ENCODE measurements around the gene ZNF793.

ZNF793 gene

GRCh38 chr19:37506387-37507166, at the start of gene ZNF793:
Gene ZNF793, plus strand, starts transcription at chr19:37506939. Its CDS starts 16,501 bp downstream, at chr19:37523440.
- no peak for DNase-seq (ENCODE audit: low read depth)

- no peak for DNase-seq (ENCODE audit: low read depth)
Measured at GRCh38 chr19:37466277-37466797, 40.4 kb upstream of the ZNF793 start.

- DNase-seq (ENCODE audit: low read depth) = peak; percentile 64
Measured at GRCh38 chr19:37466798-37467607, 39.7 kb upstream of the ZNF793 start, which contains the start of gene ZNF569. Gene ZNF569, minus strand, starts transcription at chr19:37467444. Its CDS starts 22,523 bp downstream, at chr19:37444921.

- no peak for DNase-seq (ENCODE audit: low read depth)
Measured at GRCh38 chr19:37467608-37468090, 39.1 kb upstream of the ZNF793 start.

GRCh38 chr19:37468961-37469777, 37.6 kb upstream of the ZNF793 start, which contains the start of gene ZNF570:
Gene ZNF570, plus strand, starts transcription at chr19:37469356. Its CDS starts 999 bp downstream, at chr19:37470355.
- DNase-seq (ENCODE audit: low read depth) = no peak

- DNase-seq (ENCODE audit: low read depth) = no peak
Measured at GRCh38 chr19:37470216-37470615, 36.5 kb upstream of the ZNF793 start.

GRCh38 chr19:37472165-37472564, 34.6 kb upstream of the ZNF793 start:
- DNase-seq (ENCODE audit: low read depth) = no peak

- no peak for DNase-seq (ENCODE audit: low read depth)
Measured at GRCh38 chr19:37484406-37485168, 22.2 kb upstream of the ZNF793 start.

- DNase-seq (ENCODE audit: low read depth) = no peak
Measured at GRCh38 chr19:37492213-37492612, 14.5 kb upstream of the ZNF793 start.

GRCh38 chr19:37505958-37506386, 767 bp upstream of the ZNF793 start:
- no peak for DNase-seq (ENCODE audit: low read depth)

- no peak for DNase-seq (ENCODE audit: low read depth)
Measured at GRCh38 chr19:37507167-37507464, 377 bp downstream of the ZNF793 start.

- no peak for DNase-seq (ENCODE audit: low read depth)
Measured at GRCh38 chr19:37511186-37511585, 4.4 kb downstream of the ZNF793 start.

- no peak for DNase-seq (ENCODE audit: low read depth)
Measured at GRCh38 chr19:37511821-37512220, 5.1 kb downstream of the ZNF793 start.

GRCh38 chr19:37513397-37513796, 6.7 kb downstream of the ZNF793 start:
- DNase-seq (ENCODE audit: low read depth) = no peak

GRCh38 chr19:37519890-37520289, 13.2 kb downstream of the ZNF793 start:
- no peak for DNase-seq (ENCODE audit: low read depth)

GRCh38 chr19:37537391-37537947, 30.7 kb downstream of the ZNF793 start:
- no peak for DNase-seq (ENCODE audit: low read depth)

- no peak for DNase-seq (ENCODE audit: low read depth)
Measured at GRCh38 chr19:37551129-37551993, 44.6 kb downstream of the ZNF793 start.

- no peak for DNase-seq (ENCODE audit: low read depth)
Measured at GRCh38 chr19:37563518-37563917, 56.8 kb downstream of the ZNF793 start.

GRCh38 chr19:37564624-37565369, 58.1 kb downstream of the ZNF793 start:
- DNase-seq (ENCODE audit: low read depth) = no peak

Measured in HS-5 (cell line).